Thoracic aorta (tissue), 2 donors: ENCODE measurements around the gene FASTKD1. TPM values are rescaled to one million over a fixed set of nuclear protein-coding genes. Genes with fewer than 3 reads are reported as not detected.

Experiments used
- ATAC-seq: fragments of 150-250 bp; one replicate; pipeline ENCODE4 v1.8.0; 2017; ENCODE audit warnings: low read depth; ENCODE audit not compliant: insufficient number of reproducible peaks, low FRiP score
- DNase-seq: peaks from one replicate; pipeline ENCODE4 v3.0.0-alpha.2; 2020; ENCODE audit warnings: low spot score
- H3K27ac ChIP-seq, 2 donors: fragments of 200-600 bp; sonication (generic); 1 replicate in 1 of 2; 2 replicates in 1 of 2; pipeline ENCODE4 v1.5.1; 2016; ENCODE audit warnings: mild to moderate bottlenecking in 2 of 2, moderate library complexity in 2 of 2
- H3K27me3 ChIP-seq: fragments of 200-600 bp; sonication (generic); replicated peaks from 2 replicates; pipeline ENCODE4 v1.6.0; 2016; ENCODE audit warnings: mild to moderate bottlenecking; ENCODE audit not compliant: insufficient read depth
- H3K36me3 ChIP-seq: fragments of 200-600 bp; sonication (generic); one replicate; pipeline ENCODE4 v1.5.1; 2016
- H3K4me1 ChIP-seq, 2 donors: fragments of 200-600 bp; sonication (generic); 1 replicate in 1 of 2; 2 replicates in 1 of 2; pipeline versions ENCODE4 v1.5.1 to v1.6.0; 2016; ENCODE audit warnings: low read depth in 2 of 2, mild to moderate bottlenecking in 1 of 2; ENCODE audit not compliant: control insufficient read depth in 1 of 2
- H3K4me3 ChIP-seq: fragments of 200-600 bp; sonication (generic); 2 replicates; pipeline ENCODE4 v1.5.1; 2016; ENCODE audit warnings: mild to moderate bottlenecking
- H3K9me3 ChIP-seq: fragments of 200-600 bp; sonication (generic); 2 replicates; pipeline ENCODE4 v1.5.1; 2016
- CTCF ChIP-seq: fragments of 200-600 bp; sonication (generic); IDR thresholded peaks from one replicate; pipeline ENCODE4 v1.5.1; 2019; ENCODE audit warnings: antibody characterized with exemption
- total RNA-seq, 2 donors: library from RNA; depleted of rRNA; stranded (reverse); fragments of >200 nt; gene quantifications; one replicate each; pipeline versions ENCODE4 v1.1.0 to v1.2.3, GENCODE V29; 2016

Gene FASTKD1
- total RNA-seq, 2 donors from 2014 or later = 11.5 to 15.2 TPM

GRCh38 chr2:169486487-169486886, 87.2 kb downstream of the FASTKD1 start:
- TF ChIP-seq CTCF = no peak
- Histone ChIP-seq H3K4me1 (no peaks in the 10 kb centered on the region), H3K9me3 (no peaks in the 10 kb centered on the region), H3K27me3 (no peaks in the 10 kb centered on the region), H3K27ac (no peak overlapping the region), H3K36me3 (peaks cover 9% of the 10 kb centered on the region), H3K4me3 (no peak overlapping the region)
- DNase-seq (no peak), ATAC-seq (no peak)

DNA sequence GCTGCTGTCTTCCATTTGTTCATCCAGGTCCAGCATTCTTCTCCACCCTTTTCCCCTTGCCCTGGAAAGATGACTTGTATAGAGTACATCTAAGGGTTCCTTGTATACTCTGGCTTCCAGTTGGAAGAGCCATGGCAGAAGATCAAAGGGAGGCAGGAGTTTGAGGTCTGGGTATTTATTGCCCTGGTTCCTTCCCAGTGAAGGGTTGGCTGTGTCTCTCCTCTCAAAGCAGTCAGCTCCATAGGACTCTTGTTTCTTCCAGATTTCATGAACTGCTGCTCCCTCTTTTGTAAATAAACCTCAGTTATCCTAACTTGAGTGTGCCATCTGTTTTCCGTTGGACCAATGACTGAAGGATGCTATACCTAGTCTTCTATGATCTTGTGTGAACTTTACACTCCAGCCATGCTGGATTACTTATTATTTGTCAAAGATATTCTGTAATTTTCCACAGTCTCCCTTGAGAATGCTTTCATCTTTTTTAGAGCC, 88.0 kb downstream of the FASTKD1 start:
- Histone ChIP-seq H3K9me3 (no peaks in the 10 kb centered on the region), H3K4me3 (no peak overlapping the region), H3K36me3 (peaks cover 9% of the 10 kb centered on the region), H3K27me3 (no peaks in the 10 kb centered on the region), H3K4me1 (no peaks in the 10 kb centered on the region), H3K27ac (no peak overlapping the region)
- TF ChIP-seq CTCF = no peak
- ATAC-seq = no peak
- no peak for DNase-seq

DNA sequence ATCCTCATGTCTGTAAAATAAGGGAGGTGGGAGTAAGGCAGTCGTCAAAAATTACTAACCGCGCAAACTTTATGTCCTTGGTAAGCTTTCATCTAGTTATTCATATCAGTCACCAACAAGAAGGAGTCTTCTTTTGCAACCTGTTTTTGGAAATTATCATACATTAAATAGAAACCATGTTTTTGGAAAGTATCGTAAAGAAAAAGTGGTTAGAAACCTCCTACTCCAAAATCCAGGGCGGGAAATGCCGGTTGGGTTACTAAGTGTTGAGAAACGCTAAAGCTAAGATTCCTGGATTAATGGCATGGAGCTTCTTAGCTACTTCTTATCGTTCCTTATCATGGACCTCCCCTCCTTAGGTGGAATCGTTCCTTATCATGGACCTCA, 93.6 kb downstream of the FASTKD1 start:
- H3K36me3 ChIP-seq = peaks cover 6% of the 10 kb centered on the region
- H3K4me3 ChIP-seq = peak overlapping the region; percentile 89
- H3K27me3 ChIP-seq = no peaks in the 10 kb centered on the region
- no peak for TF ChIP-seq CTCF
- peaks cover 8 to 9% of the 10 kb centered on the region in 2 donors for H3K4me1 ChIP-seq
- H3K9me3 ChIP-seq = no peaks in the 10 kb centered on the region
- ATAC-seq (no peak), DNase-seq (no peak)
- H3K27ac ChIP-seq = peak overlapping the region; percentile 65 to 70

Other genes with a start within 250 kb of the FASTKD1 start
- gene LRP2, start 211.3 kb downstream of the FASTKD1 start, total RNA-seq = under 1 TPM; 0.07 to 0.14 TPM
- gene BBS5, start 94.4 kb downstream of the FASTKD1 start, total RNA-seq = 10 to 100 TPM; 13.6 to 21.1 TPM
- 1 to 10 TPM in 1 of 2 donors, under 1 TPM in 1; 0.28 to 1.2 TPM for gene KLHL41, start 64.2 kb downstream of the FASTKD1 start, total RNA-seq
- gene PPIG, start 10.5 kb upstream of the FASTKD1 start, total RNA-seq = 10 to 100 TPM; 30.9 to 68.5 TPM
- gene CFAP210, start 120.5 kb upstream of the FASTKD1 start, total RNA-seq = not detected
- 1 to 10 TPM in 1 of 2 donors, under 1 TPM in 1; 0.92 to 3.2 TPM for gene PHOSPHO2, start 120.6 kb upstream of the FASTKD1 start, total RNA-seq
- gene KLHL23, start 160.0 kb upstream of the FASTKD1 start, total RNA-seq = 10 to 100 TPM in 1 of 2 donors, 1 to 10 TPM in 1; 7.9 to 11.5 TPM
- gene SSB, start 225.0 kb upstream of the FASTKD1 start, total RNA-seq = 100 to 1,000 TPM in 1 of 2 donors, 10 to 100 TPM in 1; 65.9 to 335 TPM